Measurements from ENCODE around the gene WNT5B.
"Not testable (repeated sequence)": the region's sequence is repeated elsewhere in the genome, so short reads cannot be mapped to it uniquely, and the experiment has no call there.

The WNT5B gene

DNA sequence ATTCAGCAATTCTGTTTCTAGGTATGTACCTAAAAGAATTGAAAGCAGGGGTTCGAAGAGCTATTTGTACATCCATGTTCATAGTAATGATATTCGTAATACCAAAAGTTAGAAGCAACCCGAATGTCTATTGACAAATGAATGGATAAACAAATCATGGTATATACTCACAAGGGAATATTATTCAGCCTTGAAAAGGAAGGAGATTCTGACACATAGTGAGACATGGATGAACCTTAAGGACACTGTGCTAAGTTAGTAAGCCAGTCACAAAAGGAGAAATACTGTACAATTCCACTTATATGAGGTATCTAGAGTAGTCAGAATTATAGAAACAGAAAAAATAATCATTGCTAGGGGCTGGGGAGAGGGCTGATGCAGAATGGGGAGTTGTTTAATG lies 30.3 kb upstream of the WNT5B start:
- DNase-seq (ENCODE audit: low spot score): no peak

GRCh38 chr12:1602706-1603105 lies 26.3 kb upstream of the WNT5B start:
- not testable (repeated sequence) for DNase-seq (ENCODE audit: low spot score)

DNA sequence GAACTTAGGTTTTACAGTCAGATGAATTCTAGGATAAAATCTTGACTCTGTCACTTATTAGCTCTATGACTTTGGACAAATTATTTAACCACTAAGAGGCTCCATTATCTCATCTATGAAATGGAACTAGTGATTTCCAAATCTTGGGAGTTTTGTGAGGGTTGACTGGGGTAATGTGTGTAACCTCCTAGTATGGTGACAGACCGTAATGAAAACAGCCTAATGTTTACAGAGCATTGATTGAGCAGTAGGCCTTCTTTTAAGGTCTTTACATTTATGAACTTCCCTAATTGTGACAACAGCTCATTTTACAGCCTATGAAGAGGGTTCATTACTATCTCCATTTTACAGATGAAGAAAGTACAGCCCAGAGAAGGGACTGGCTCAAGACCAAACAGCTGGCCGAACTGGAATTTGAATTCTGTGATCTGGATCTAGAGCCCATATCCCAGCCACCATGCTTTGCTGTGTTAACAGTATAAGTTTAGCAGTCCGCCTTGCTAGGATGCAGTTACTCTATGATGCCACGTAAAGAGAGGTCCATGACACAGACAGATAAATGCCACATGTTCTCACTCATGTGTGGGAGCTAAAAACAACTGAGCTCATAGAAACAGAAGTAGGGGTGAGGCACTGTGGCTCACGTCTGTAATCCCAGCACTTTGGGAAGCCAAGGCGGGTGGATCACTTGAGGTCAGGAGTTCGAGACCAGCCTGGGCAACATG lies 25.6 kb upstream of the WNT5B start:
- no peak for DNase-seq (ENCODE audit: low spot score)

DNA sequence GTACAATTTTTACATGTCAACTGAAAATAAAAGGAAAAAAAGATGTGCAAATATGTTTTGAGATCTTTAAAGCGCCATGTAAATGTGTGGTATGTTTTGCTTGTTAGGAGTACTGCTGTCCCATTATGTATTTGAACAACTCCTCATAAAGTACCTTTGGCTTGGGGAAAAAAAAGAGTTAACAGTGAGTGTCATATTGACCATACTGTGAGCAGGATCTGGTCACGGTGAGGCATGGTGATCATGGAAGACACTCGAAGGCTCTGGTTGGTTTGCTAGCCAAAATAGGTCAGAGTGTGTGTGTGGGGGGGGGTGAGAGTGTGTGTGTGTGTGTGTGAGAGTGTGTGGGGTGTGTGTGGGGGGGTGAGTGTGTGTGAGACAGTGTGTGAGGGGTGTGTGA lies 24.6 kb upstream of the WNT5B start:
- no peak for DNase-seq (ENCODE audit: low spot score)

DNA sequence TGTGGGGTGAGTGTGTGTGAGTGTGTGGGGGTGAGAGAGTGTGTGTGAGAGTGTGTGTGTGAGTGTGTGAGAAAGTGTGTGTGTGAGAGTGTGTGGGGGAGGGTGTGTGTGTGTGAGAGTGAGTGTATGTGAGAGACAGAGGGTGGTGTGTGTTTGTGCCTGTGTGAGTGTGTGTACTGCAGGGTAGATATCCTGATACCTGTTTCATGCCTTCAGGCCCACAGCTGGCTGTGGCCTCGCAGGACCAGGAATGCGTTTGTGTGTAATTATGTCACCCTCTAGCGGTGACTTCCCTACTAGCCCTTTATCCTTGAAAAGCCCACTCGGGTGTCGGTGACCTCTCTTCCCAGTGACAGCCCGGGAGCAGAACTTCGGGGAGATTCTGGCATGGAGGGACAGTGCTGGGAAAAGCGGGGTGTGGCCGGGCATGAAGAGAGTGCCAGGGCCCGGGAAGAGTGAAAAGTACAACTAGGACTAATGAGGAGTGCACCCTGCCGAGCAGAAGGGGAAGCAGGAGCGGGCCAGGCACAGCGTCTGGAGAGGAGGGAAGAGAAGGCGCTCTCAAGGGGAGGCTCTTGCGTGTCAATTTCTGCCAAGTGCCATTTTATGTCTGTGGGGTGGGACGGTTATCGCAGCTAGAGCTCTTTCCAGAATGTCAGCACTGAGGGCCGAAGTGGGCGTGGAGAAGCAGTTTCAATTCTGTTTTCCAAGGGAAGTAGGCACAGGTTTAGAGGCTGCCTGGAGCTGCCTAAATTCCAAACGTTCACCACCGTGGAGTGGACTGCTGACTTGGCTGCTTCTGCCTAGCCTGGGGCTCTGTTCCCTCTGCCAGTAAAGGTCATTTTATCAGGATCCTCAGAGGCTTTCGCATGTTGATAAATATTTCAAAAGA lies 23.7 kb upstream of the WNT5B start:
- DNase-seq (ENCODE audit: low spot score): peak; percentile 78

- peak; percentile 82 for DNase-seq (ENCODE audit: low spot score)
These were observed 22.9 kb upstream of the WNT5B start for GRCh38 chr12:1606021-1606622.

DNA sequence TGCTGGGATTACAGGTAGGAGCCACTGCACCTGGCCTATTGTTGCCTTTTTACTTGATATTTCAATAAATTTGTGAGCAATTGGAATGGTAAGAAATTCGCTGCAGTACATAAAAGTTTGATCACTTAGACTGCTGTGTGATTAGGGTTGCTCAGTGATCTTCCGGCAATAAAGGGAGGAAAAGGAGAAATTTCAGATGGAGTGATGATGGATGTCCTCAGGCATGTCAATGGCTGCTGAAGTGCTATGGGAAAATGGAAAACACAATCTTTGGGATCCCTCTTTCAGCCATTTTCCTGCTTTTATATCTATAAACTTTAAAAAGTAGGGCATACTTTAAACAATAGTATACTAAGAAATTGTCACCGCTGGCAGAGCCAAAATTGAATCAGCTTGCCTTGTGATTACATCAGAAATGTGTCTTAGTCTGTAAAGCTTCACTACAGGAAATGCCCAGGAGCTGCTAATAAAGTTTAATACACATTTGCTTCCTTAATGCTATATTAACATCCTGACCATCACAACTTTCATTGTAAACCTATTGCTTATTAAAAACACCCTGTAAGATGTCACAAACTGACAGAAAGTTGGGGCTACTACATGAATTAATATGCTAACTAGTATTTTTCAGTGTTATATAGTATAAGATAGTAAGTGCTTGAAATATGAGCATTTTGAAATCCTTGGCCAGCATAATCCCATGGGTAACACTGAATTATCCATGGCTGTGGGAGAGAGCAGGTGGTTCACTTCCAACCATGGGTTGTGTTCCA lies 20.9 kb upstream of the WNT5B start:
- no peak for DNase-seq (ENCODE audit: low spot score)

DNA sequence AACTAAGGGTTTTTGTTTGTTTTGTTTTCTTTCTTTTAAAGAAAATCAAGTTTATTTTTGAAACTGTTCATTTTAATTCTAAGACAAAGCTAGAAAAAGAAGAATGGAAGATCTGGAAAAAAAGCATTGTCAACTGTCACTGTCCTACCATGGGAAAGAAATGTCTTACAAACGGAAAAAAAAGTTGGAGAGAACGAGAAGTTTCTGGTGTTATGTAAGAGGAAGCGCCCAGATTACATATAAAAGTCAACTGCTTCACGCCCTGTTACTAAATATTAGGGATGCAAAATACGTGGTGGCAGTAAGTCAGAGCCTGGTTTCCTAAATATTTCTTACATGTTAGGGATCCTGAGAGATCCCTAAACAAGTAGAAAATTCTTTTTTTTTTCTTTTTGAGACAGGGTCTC lies 20.3 kb upstream of the WNT5B start:
- DNase-seq (ENCODE audit: low spot score): no peak

- no peak for DNase-seq (ENCODE audit: low spot score)
These were observed 18.9 kb upstream of the WNT5B start for GRCh38 chr12:1610072-1610643.

- DNase-seq (ENCODE audit: low spot score): no peak
These were observed 17.0 kb upstream of the WNT5B start for GRCh38 chr12:1611803-1612572.

GRCh38 chr12:1613860-1614259 lies 15.2 kb upstream of the WNT5B start:
- DNase-seq (ENCODE audit: low spot score): no peak

DNA sequence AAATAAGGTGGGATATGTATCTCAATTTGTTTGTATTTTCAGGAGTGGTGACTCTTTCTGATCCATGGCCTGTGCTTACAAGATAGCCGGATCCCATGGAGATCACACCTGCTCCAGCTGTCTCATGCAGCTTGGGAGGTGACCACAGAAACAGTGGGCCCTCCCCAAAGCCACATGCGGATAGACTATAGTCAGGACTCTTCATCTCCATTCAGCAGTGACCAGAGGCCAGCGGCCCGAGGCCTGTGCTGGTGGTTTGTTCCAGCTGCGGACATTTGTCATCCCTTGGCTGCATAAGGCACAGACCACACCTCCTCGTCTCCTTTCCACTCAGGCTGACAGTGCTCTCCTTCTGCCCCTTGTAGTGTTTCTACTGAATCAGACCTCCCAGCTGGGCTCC lies 14.7 kb upstream of the WNT5B start:
- DNase-seq (ENCODE audit: low spot score): no peak

GRCh38 chr12:1616233-1617066 lies 12.6 kb upstream of the WNT5B start:
- DNase-seq (ENCODE audit: low spot score): no peak

- DNase-seq (ENCODE audit: low spot score): no peak
These were observed 10.5 kb upstream of the WNT5B start for GRCh38 chr12:1618489-1618888.

GRCh38 chr12:1619159-1619558 lies 9.9 kb upstream of the WNT5B start:
- no peak for DNase-seq (ENCODE audit: low spot score)

- no peak for DNase-seq (ENCODE audit: low spot score)
These were observed 9.4 kb upstream of the WNT5B start for GRCh38 chr12:1619587-1619986.

DNA sequence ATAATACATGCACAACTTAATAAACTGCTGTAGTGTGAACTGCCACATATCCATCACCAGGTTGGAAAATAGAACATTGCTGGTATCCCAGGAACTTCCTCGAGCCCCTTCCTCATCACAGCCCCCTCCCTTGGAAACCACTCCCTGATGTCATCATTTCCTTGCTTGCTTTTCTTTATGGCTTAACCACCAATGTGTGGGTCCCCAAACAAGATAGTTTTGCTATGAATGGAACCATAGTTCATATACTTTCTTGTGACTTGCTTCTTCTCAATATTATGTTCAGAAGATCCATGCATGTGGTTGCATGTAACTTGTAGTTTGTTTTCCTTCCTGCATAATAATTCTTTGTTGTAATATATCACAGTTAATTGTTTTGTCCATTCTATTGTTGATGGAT lies 8.9 kb upstream of the WNT5B start:
- DNase-seq (ENCODE audit: low spot score): no peak

GRCh38 chr12:1622406-1622805 lies 6.6 kb upstream of the WNT5B start:
- DNase-seq (ENCODE audit: low spot score): no peak

DNA sequence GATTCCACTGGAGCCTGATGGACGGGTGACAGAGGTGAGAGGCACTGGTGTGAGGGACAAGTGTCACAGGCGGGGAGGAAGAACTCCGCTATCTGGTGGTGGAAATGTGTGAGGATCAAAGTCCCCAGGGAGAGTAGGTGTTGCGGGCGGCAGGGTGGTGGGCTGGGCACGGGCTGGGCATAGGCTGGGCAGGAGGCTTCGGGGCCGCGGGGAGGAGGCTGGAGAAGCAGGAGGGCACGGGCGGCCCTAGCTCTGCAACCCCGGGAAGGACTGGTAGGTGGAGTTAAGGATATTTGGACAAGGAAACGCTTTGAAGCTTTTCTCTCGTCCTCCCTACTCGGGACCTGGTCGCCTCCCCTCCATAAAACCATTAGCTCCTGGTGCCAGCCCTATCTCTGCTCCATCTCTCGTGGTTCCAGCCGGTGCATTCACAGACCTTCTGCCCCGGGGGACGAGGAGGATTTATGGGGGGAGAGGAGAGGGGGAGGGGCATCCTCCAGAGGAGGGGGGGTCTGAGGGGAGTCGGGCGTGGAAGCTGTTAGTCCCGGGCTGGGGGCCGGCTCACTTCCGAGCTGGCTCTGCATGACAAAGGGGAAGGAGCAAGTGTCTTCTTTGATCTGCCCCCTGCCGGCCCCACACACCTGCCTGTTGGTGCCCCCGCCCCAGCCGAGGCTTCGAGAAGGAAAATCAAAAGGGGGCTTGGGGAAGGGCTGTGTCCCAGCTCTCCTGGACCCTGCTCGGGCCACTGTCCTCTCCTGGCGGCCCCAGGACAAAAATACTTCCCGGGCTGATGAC lies 504 bp downstream of the WNT5B start:
- no peak for DNase-seq (ENCODE audit: low spot score)

All from left forelimb (tissue), 1 donor.